Frontal cortex (tissue), 4 donors: ENCODE measurements around the gene COL11A2. TPM values are rescaled to one million over a fixed set of nuclear protein-coding genes. Genes with fewer than 3 reads are reported as not detected.

Experiments used
- DNase-seq, 2 donors: peaks; one replicate each; pipeline ENCODE4 v3.0.0; 2012; ENCODE audit warnings: low spot score in 2 of 2
- FAIRE-seq: peaks from 2 replicates; lab custom pipeline; 2012; peaks lifted over from hg19 to GRCh38; lab: Jason Lieb, UNC
- total RNA-seq: library from RNA; depleted of rRNA; stranded (reverse); fragments of >200 nt; gene quantifications from one replicate; pipeline ENCODE4 v1.2.3, GENCODE V29; 2014
- donor health status: control.
- donor health status: control.
- donor health status: control.

The COL11A2 gene
- total RNA-seq, 1 donor from 2014 or later: 1.2 TPM

DNA sequence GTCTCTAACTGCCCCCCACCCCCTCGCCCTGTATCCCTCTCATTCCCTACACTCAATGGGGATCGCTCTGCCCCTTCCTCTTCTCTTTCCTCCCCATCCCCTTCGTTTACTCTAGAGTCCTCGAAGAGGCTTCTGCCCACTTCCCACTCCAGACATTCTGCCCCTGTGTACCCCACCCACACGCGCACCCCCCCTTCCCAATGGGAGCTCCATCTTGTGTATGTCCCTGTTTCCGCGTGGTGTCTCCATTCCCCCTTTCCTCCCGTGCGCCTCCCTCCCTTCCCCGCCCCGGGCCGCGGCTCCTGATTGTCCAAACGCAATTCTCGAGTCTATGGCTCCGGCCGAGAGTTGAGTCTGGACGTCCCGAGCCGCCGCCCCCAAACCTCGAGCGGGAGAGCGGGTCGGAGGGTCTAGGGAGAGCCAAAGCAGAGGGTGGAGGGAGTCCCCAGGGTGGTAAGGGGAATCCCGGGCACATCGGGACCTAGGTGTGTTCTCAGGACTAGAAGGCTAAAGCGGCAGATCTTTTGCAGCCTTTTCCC lies 15.4 kb upstream of the COL11A2 start:
- FAIRE-seq (no peak), DNase-seq (peak; percentile 54 to 60)

DNA sequence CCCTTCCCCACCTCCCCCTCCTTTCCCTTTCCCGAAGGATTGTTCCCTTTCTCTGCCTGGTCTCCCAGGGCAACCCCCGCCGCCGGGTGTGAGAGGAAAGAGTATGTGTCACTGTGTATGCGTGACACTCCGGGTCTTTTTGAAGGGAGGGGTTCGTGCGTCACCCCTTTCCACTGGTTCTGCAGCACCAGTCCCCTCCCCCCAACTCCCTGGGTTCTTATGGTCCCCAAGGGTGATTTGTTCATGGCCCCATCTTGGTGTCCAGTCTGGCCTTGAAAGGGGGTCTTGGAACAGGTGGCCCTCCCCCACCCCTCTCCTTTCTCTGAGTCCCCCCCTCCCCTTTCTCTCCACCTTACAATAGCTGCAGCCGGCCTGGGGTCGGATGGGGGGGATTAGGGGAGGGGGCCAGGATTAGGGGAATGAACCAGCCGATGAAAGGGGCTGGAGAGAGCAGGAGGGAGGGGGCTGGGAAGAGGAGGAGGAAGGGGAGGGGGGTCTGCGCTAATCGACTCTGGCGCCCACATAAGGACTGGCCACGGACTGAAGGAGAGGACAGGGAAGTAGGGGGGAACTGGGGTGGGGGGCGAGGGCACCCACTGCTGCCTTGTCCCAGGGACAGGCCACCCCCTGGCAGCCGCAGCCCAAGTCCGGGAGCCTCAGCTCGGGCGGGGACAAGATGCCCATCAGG lies 14.7 kb upstream of the COL11A2 start:
- DNase-seq: peak in 1 of 2 donors; percentile 57
- no peak for FAIRE-seq

DNA sequence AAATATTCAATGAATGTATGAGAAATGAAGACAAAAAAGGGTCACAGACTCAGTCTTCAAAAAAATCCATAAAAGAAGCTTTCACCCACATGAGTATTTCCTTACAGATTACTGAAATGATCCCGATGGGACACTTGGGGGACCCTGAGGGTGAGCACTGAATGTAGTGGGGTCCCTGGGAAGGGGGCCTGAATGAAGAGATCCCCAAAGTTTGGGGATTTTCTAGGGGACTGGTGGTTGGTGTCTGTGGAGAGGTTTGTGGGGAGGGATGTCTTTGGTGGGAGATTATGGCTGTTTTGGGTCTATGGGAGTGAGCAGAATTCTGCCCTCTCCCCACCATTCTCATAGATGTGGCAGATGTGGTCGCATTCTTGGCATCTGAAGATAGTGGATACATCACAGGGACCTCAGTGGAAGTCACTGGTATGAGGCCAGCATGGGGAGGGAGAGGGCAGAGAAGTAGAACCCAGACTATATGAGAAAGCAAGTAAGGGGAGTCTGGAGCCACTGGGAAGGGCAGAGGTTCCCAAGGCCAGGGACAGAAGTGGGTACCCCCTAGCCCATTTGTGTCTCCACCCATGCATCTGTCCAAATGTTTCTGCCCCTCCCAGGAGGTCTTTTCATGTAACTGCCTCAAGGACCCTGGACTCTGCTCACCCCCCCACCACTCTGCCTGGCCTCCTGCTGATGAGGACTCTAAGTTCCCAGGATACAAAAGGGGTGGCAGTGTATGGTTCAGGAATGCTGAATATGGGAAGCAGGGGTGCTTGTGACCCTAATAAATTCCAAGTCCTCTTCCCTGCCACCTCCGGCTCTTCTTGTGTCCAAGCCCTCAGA lies 14.0 kb upstream of the COL11A2 start:
- DNase-seq (no peak), FAIRE-seq (no peak)

DNA sequence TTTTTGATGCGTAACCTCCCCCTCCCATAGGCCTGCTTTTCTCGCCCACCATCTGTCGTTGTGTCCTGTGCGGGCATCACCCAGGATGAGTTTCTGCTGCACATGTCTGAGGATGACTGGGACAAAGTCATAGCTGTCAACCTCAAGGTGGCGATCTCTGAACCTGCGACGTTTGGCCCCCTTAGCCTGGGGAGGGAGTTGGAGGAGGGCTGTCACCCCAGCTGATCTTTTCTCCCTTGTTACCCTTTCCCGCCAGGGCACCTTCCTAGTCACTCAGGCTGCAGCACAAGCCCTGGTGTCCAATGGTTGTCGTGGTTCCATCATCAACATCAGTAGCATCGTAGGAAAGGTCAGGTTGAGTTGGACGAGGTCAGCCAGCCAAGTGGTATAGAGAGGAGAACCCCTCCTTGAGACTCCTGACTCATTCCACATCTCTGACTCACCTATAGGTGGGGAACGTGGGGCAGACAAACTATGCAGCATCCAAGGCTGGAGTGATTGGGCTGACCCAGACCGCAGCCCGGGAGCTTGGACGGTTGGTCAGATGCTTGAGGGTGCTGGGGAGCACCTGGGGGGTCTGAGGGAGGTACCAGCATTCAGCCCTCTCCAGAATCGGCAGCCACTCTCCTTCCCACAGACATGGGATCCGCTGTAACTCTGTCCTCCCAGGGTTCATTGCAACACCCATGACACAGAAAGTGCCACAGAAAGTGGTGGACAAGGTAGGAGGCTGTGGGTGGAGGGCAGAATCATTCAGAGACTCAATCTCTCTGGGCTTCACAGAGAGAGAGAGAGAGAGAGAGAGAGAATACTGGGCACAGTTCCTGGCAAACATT lies 13.1 kb upstream of the COL11A2 start:
- FAIRE-seq (no peak), DNase-seq (no peak)

DNA sequence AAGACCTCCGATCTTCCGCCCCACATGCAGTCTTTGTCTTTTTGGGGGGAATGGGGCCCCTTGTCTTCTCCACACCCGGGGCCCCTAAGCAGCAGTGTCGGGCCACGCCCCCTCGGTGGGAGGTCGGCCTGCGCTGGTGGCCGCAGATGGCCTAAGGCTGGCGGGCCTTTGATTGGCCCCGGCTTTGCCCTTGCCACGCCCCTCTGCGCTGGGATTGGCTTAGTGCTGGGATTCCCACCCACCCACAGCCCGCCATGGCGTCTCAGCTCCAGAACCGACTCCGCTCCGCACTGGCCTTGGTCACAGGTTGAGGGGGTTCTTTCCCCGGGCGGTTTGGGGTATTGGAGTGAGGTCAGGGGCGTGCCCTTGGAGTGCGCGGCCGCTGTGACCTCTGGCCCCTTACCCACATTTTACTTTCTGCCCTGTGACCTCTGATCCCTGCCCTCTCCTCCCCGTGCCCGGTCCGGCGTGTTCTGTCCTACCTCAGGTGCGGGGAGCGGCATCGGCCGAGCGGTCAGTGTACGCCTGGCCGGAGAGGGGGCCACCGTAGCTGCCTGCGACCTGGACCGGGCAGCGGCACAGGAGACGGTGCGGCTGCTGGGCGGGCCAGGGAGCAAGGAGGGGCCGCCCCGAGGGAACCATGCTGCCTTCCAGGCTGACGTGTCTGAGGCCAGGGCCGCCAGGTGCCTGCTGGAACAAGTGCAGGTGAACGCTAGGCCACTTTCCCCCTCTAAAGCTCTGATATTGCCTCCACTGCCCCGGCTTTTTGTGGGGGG lies 12.3 kb upstream of the COL11A2 start, which contains the start of gene HSD17B8:
Gene HSD17B8 (plus strand): TSS at position 241 of the 776 bp plus-strand sequence. CDS start 14 bp downstream, at position 255.
- DNase-seq (peak; percentile 93 to 96), FAIRE-seq (no peak)

DNA sequence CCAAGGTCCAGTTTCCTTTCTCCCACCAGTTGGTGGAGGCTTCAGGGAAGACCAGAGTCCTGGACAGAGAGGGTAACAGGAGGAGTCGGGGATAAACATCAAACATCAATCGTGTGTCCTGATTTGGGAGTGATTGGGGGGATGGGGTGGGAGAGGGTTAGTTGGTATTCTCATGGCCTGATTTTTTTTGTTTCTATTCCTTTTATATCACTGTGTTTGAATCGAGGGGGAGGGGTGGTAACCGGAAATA lies 11.8 kb upstream of the COL11A2 start:
- no peak for DNase-seq
- FAIRE-seq: no peak

DNA sequence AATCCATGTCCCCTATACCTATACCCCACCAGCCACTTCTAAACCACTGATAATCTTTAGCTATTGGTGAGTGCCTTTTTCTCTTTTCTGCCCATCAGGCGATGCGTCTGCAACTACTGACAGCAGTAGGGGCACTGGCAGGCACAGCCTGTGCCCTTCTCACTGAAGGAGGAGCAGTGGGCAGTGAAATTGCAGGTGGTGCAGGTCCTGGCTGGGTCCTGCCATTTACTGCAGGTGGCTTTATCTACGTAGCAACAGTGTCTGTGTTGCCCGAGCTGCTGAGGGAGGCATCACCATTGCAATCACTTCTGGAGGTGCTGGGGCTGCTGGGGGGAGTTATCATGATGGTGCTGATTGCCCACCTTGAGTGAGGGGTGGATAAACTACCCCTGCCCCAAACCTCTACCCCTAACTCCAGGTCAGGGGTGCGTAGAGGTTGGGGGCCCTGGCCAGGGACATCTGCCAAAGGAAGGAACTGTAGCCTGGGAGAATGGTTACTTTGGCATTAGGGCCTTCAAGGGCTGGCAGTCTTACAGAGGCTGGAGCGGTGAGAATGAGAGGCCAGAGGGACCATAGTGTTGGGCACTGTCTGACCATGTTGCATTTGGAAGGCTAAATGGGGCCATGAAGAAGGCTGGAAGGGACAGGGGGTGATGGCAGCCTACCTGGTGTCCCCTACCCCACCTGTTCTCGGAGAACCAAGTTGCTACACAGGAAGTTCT lies 11.3 kb upstream of the COL11A2 start:
- no peak for DNase-seq

DNA sequence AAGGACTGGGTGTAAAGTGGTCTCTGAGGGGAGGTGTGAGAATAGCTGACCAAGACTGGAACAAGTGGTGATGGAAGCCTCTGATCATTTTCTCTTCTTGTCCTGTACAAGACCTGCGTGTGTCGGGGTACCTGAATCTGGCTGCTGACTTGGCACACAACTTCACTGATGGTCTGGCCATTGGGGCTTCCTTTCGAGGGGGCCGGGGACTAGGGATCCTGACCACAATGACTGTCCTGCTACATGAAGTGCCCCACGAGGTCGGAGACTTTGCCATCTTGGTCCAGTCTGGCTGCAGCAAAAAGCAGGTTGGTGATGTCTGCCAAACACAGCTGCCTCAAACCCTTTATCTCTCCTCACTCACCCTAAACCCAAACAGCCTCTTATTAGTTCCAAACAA lies 10.5 kb upstream of the COL11A2 start:
- no peak for FAIRE-seq
- DNase-seq: no peak

More for the DNA sequence above, 11.3 kb upstream of the COL11A2 start:
- FAIRE-seq: no peak

DNA sequence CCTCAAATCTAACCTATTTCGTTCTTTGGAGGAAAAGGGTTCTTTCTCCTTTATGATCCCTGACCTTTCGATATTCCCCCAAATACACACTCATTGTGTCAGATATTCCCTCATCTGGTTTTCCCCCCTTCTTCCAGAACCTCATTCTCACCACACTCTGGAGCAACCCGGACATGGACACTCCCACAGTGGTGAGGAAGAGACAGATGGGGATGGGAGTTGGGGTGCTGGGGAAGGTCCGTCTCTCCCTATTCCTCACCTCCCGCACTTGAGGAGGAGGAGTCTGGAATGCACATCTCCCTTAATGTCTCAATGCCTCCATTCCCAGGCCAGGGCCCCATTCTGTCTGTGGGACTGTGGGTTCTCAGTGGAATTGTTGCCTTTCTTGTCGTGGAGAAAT lies 9.7 kb upstream of the COL11A2 start:
- FAIRE-seq (no peak), DNase-seq (no peak)

DNA sequence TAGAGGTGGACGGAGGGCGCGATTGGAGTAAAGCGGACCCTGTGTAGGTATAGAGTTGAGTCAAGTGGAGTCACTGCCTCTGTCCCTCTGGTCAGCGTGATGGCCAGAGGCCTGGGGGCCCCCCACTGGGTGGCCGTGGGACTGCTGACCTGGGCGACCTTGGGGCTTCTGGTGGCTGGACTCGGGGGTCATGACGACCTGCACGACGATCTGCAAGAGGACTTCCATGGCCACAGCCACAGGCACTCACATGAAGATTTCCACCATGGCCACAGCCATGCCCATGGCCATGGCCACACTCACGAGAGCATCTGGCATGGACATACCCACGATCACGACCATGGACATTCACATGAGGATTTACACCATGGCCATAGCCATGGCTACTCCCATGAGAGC lies 8.9 kb upstream of the COL11A2 start:
- DNase-seq (no peak), FAIRE-seq (no peak)

DNA sequence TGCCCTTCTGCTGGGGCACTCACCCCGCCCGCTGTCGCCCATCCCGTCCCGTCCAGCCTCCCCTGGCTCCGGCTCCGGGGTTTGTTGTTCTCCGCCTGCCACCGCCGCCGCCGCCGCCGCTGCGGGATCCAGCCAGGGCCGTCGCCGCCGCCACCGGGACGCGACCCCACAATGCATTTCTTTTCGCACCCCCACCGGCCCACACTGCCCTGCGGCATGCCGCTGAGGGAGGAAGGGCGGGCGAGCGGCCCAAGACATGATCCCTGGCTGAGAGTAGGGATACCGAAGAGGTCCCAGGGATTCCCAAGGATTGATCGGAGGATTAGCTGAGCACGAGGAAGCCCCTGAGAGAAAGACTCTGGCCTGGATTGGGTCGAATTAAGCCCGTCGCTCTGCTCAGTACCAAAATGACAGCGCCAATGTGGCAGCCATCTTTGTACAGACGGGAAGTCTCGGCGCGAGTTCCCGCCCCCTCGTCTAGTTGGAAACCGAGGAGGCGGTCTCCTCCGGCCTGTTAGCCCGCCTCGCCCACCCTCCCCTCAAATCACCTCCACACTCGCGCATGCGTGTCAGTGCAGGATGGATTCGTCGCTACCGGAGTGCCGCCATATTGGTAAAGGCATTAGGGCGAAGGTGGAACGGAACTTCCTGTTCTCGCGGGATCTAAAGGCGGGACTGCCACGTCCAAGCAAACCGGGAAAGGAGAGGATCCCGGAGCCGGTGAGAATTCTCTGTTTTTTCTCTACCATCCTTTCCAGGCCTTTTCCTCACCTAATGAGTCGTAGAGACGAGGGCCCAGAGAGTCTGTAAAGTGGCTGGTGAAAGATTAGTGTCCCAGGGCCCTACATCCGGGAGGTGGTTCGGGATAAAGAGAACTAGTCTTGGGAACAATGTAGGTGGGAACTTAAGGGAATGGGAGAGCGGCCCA lies 8.2 kb upstream of the COL11A2 start, which contains the start of the genes RXRB and SLC39A7:
Gene RXRB (minus strand): TSS at position 447 of the 928 bp plus-strand sequence. CDS start 189 bp downstream, at position 258.
Gene SLC39A7 (plus strand): TSS at position 649 of the 928 bp plus-strand sequence. CDS start 379 bp downstream, outside the sequence.
- peak; percentile 94 to 95 for DNase-seq
- FAIRE-seq: no peak

DNA sequence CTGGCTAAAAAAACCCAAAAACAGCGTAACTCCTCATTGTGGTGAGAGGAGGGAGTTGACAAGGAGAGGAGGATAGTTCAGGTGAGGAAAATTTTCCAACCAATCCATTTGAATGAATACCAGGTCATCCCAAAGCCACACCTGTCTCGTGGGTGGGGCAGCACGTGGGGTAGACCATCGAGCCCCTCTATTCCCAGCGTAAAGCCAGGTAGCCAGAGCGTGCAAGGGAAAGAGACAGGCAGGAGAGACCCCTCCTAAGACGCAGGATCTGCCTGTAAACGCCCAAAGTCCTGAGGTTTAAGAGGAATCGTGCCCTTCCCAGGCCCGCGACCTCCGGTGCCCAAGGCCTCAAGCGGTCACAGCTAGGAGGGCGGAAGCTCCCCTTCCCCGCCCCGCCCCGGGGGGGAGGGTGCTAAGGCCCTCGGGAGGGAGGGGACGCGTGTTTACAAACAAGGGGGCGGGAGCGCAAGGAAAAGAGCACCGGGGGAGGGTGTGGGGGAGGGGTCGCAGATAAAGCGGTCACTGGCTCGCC lies 7.5 kb upstream of the COL11A2 start:
- FAIRE-seq: no peak
- peak in 1 of 2 donors; percentile 73 for DNase-seq

DNA sequence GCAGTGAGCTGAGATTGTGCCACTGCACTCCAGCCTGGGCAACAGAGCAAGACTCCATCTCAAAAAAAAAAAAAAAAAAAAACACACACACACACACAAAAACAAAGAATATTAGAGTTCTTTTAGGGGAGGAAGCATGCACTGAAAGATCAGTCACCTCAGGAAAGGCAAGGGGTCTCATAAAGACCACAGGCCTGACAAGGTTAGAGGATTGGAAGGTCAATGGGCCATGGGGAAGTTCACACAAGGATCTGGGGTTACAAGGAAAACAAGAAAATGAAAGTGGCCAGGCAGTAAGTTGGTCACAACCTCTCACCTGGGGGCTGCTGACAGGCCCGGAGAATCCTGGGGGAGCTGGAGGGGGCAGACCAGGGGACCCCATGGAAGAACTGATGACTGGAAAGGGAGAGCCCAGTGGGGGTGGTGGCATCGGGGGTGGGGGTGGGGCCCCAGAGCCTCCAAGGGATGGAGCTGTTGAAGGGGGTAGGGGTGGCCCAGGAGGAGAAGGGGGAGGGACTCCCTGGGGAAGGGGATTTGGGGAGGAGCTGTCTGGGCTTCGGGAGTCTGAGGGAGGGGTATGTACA lies 6.7 kb upstream of the COL11A2 start:
- FAIRE-seq: no peak

DNA sequence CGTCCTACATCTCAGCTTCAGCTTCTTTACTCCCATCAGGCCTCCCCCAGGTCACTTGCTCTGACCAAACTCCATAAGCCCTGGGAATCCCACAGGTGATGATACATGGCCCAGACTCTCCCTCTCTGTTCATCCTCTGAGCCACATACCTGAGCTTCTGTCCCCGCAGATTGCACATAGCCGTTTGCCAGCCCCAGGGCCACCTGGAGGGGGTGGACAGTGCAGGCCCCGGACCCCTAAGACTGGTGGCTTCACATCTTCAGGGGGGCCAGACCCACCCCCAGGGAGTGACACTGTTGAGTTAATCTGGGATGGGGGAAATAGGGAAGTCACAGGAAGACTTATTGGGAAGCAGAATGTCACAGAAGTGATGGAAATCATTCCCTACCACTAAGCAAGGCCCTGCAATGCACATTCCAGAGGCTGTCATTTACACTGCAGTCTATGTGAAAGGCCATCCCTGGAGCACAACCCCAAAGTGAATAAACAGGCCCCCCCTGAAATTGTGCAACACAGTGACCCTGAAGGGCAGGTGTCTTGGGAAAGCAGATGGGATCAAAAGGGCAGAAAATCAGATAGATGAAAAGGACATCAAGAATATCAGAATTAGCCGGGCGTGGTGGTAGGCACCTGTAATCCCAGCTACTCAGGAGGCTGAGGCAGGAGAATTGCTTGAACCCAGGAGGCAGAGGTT lies 6.0 kb upstream of the COL11A2 start:
- FAIRE-seq: no peak
- DNase-seq: no peak

More for the DNA sequence above, 6.7 kb upstream of the COL11A2 start:
- DNase-seq: no peak

DNA sequence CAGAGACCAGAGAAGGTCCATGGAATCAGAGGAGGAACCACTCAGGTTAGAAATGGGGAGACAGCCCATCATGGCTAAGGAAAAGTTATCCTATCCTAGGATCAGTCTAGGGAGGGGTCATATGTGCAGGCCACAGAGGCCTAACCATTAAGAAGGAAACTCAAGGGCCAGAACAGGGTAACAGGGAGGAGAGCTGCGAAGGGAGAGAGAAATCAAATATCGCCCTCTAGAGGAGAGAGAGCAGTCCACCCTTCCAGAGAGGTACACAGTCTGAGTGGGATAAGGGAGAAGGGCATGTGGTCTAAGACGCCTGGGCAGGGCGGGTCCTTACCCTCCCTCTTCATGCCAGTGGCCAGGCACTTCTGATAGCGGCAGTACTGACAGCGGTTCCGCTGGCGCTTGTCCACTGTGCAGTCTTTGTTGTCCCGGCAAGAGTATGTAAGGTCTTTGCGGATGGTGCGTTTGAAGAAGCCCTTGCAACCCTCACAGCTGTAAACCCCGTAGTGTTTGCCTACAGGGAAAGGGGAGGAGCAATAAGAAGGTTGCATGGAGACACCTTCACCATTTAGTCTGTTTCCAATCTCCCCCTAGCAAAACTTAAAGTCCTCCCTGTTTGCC lies 5.3 kb upstream of the COL11A2 start:
- no peak for FAIRE-seq

More for the DNA sequence above, 5.3 kb upstream of the COL11A2 start:
- DNase-seq: peak; percentile 68 to 73
